ENCODE results near the gene ADISSP.

Gene ADISSP

DNA sequence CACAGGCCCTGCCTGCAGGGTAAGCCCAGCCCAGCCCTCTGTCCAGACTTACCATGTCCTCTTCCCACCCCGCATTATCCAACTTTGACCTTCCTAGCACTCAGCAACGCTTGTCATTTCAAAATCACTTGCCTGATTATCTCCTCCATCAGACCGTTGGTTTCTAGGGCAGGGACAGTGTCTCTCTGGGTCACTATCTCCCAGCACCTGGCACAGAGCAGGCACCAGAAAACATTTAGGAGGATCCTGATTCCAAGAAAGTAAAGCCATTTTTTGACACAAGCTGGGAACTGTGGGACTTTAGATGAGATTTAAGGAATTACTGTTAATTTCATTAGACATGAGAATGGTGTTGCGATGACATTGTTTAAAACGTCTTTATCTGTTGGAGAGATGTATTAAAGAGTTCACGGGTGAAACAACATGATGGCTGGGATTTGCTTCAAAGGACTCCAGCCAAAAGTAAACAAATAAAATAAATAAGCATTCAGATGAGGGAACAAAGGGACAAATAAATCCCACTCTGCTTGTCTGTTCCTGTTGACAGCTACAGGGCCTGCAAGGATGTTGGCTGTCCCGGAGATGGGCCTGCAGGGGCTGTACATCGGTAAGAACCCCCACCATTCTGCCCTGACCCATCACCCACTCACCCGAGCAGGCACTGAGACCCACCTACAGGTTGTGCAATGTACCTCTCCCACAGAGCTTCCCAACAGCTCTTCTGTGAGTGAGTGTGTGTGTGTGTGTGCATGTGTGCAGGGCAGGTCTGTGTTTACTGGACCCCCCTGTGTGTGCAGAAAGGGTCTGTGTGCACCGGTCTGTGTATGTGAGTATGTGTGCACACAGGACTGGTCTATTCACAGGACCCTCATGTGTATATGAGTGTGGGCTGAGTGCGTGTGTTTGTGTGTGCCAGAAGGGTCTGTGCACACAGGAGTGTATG is 29.2 kb downstream of the ADISSP start:
- DNase-seq (ENCODE audit: low spot score): no peak

DNA sequence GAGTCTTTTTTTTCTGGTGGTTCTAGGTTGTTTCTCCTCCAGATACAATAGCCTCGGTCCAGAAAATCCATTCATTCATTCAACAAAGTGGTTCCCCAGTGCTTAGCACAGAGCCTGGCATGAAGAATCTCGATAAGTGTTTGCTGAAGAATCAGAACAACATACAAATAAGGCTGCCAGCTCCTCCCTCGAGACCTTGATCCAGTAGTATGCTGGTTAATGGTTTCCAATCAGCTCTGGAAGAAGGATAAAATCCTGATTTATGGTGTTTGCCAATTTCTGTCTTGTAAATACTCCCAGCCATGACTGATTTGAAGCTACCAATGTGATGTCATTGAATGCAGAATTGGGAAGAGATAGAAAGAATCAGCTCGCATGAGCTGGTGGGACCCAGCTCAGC is 31.8 kb downstream of the ADISSP start:
- DNase-seq (ENCODE audit: low spot score): no peak

- no peak for DNase-seq (ENCODE audit: low spot score)
Measured at GRCh38 chr20:3734111-3734843, 33.3 kb downstream of the ADISSP start.

GRCh38 chr20:3733119-3733995 is 34.2 kb downstream of the ADISSP start:
- DNase-seq (ENCODE audit: low spot score): no peak

GRCh38 chr20:3732327-3733118 is 35.0 kb downstream of the ADISSP start, which contains the start of gene HSPA12B:
TSS of gene HSPA12B (plus strand) at chr20:3732685. CDS start at chr20:3738675, 5,990 bp downstream.
- DNase-seq (ENCODE audit: low spot score): no peak

DNA sequence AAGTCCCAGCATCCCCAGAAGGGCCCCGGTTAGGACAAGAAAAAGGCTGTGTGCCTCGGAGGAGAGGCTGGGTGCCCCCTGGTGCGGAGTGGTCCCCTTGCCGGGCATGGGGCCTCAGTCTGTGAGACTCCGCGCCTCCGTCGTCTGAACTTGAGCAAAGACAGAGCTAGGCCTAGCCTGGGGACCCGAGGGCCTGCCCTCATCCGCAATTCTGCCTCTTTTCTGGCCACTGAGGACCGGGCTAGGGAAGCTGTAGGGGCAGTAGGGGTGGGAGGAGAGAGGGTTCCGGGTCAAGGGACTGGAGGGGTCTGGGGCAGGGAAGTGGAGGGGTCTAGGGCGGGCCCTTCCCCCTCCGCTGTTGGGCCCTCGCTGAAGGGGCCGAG is 35.6 kb downstream of the ADISSP start:
- DNase-seq (ENCODE audit: low spot score): no peak

DNA sequence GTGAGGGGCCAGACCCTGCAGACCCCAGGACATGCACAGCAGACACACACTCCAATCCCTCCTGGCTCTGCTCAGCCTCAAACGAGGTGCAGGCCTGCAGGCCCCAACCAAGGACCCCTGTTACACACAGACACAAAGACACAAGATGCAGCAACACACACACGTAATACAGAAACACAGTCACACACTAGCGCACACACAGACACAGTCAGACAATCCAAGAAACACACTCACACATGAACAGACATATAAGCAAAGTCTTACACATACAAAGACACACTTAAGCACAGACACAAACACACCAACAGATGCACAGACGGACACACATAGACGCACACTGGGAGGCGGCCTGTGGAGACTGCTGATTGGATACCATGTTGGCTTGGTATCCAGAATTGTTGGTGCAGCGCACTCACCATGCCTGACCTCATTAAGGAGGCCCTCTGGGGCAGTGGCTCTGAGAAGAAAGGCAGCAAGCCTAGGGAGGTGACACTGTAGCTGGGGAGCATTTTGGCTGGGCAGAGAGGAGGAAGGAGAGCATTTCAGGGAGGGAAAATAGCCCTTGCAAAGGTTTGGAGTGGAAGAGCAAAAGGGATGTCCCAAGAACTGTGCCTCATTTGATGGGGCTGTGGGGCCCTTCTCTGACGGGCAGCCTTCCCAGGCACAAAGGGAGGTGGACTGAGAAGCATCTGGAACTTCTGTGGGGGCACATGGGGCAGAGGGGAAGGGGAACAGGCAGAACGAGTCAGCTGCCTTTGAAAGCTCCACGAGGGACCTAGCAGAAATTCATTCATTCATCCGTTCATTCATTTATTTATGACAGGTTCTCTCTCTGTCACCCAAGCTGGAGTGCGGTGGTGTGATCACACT is 36.5 kb downstream of the ADISSP start:
- DNase-seq (ENCODE audit: low spot score): no peak

- DNase-seq (ENCODE audit: low spot score): no peak
Measured at GRCh38 chr20:3729811-3730540, 37.6 kb downstream of the ADISSP start.

GRCh38 chr20:3729378-3729777 is 38.2 kb downstream of the ADISSP start:
- DNase-seq (ENCODE audit: low spot score): no peak

GRCh38 chr20:3728876-3729275 is 38.7 kb downstream of the ADISSP start:
- DNase-seq (ENCODE audit: low spot score): no peak

DNA sequence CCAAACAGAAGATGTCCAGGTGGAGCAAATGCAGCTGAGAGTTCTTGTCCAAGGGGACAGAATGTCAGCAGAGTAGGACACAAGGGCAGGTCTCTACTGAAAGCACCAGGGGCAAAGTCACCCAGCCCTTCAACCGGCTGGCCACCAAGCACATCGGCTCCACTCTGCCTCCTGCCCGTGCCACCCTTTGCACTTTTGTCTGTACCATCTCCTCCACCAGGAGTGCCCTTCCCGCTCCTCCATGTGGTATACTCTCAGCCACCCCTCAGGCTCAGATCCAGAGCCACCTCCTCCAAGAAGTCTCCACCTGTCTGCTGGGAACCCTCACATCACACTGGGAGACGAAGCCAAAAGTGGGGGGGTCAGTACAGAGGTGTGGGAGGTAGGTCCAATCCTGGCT is 39.2 kb downstream of the ADISSP start:
- DNase-seq (ENCODE audit: low spot score): no peak

GRCh38 chr20:3727401-3728021 is 40.0 kb downstream of the ADISSP start:
- no peak for DNase-seq (ENCODE audit: low spot score)

DNA sequence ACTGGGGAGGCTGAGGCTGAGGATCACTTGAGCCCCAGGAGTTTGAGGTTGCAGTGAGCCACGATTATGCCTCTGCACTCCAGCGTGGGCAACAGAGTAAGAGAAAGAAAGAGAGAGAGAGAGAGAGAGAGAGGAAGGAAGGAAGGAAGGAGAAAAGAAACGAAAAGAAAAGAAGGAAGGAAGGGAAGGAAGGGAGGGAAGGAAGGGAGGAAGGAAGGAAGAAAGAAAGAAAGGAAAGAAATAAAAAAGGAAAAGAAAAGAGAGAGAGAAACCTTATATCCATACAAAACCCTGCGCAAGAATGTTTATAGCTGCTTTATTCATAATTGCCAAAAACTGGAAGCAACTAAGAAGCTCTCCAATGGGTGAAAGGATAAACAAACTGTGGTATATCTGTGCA is 43.2 kb downstream of the ADISSP start:
- no peak for DNase-seq (ENCODE audit: low spot score)

- DNase-seq (ENCODE audit: low spot score): no peak
Measured at GRCh38 chr20:3723284-3723683, 44.3 kb downstream of the ADISSP start.

- DNase-seq (ENCODE audit: low spot score): no peak
Measured at GRCh38 chr20:3721912-3722311, 45.6 kb downstream of the ADISSP start.

- DNase-seq (ENCODE audit: low spot score): no peak
Measured at GRCh38 chr20:3720626-3721025, 46.9 kb downstream of the ADISSP start.

GRCh38 chr20:3720068-3720467 is 47.5 kb downstream of the ADISSP start:
- DNase-seq (ENCODE audit: low spot score): no peak

DNA sequence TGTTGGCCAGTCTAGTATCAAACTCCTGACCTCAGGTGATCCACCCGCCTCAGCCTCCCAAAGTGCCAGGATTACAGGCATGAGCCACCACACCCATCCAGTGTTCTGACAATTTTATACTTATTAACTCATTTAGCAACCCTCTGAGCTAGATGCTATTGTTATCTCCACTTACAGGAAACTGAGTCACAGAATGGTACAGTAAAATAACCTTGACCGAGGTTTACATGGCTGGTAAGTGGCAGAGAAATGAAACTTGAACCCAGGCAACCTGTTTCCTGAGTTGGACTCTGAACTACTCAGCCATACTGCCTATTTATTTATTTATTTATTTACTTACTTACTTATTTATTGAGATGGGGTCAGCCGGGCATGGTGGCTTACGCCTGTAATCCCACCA is 48.5 kb downstream of the ADISSP start:
- DNase-seq (ENCODE audit: low spot score): no peak

DNA sequence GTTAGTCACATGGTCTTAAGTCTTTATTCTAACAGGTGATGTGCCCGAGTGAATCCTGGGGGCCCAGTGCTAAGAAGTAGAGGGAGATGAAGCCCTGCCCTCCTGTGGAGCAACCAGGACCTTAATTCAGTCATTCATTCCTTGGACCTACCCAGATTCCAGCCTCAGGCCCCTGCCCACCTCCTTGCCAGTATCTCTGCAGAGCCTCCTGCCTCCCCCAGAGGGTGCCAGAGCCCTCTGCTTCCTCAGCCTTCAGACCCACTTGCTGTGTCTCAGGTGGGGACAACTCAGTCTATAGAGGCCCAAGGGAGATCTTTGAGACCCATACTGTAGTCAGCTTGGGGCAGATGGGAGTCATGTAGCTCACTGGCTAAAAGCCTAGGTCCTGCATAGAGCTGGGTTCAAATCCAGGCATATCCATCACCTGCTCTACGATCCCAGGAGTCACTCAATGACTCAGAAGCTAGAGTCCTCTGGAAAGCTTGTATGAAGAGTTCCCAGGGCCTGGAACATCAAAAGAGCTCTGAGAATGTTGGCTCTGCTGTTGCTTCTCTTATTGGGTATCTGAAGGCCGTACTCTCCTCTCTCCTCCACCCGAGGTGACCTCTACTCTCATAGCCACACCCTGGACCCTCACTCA is 51.2 kb downstream of the ADISSP start:
- no peak for DNase-seq (ENCODE audit: low spot score)

Measured in hematopoietic multipotent progenitor cell treated with erythropoietin and hydrocortisone succinate and interleukin-3 and kit ligand, for 15 days (in vitro differentiated cells).